Ascending aorta (tissue), 2 donors: Measurements from ENCODE around the gene BOC. TPM values are rescaled to one million over a fixed set of nuclear protein-coding genes. Genes with fewer than 3 reads are reported as not detected.

Experiments
- DNase-seq, 2 donors: peaks; one replicate each; pipeline ENCODE4 v3.0.0-alpha.2; 2019; ENCODE audit warnings: low spot score in 2 of 2
- H3K27ac ChIP-seq, 2 donors: fragments of 200-600 bp; sonication (generic); one replicate each; pipeline ENCODE4 v1.5.1; 2016 to 2017; ENCODE audit warnings: mild to moderate bottlenecking in 1 of 2
- H3K27me3 ChIP-seq: fragments of 200-600 bp; sonication (generic); one replicate; pipeline ENCODE4 v1.5.1; 2017
- H3K36me3 ChIP-seq, 2 donors: fragments of 200-600 bp; sonication (generic); one replicate each; pipeline ENCODE4 v1.5.1; 2016
- H3K4me1 ChIP-seq, 2 donors: fragments of 200-600 bp; sonication (generic); one replicate each; pipeline ENCODE4 v1.5.1; 2016 to 2017; ENCODE audit warnings: mild to moderate bottlenecking in 1 of 2
- H3K4me3 ChIP-seq, 2 donors: fragments of 200-600 bp; sonication (generic); one replicate each; pipeline ENCODE4 v1.5.1; 2016 to 2017; ENCODE audit warnings: mild to moderate bottlenecking in 1 of 2
- H3K9me3 ChIP-seq, 2 donors: fragments of 200-600 bp; sonication (generic); one replicate each; pipeline ENCODE4 v1.5.1; 2016
- intact Hi-C: fragments of 100-400 bp; cut with DNase I; formaldehyde crosslinking; loops from one replicate; pipeline ENCODE4 v1.15.1; 2023
- total RNA-seq: library from RNA; depleted of rRNA; stranded (reverse); fragments of >200 nt; gene quantifications from one replicate; pipeline ENCODE4 v1.1.0, GENCODE V29; 2016
- TF ChIP-seq, protein P1 (sequence below), 3 experiments: fragments of 200-600 bp in 2 of 3; fragments of 450-650 bp in 1 of 3; sonication (generic) in 2 of 3; IDR thresholded peaks; one replicate each; pipeline ENCODE4 v1.5.1; 2016 to 2019; ENCODE audit warnings: antibody characterized with exemption in 3 of 3, mild to moderate bottlenecking in 1 of 3, moderate library complexity in 1 of 3

BOC gene
- total RNA-seq, 1 donor from 2014 or later: 31.3 TPM

DNA sequence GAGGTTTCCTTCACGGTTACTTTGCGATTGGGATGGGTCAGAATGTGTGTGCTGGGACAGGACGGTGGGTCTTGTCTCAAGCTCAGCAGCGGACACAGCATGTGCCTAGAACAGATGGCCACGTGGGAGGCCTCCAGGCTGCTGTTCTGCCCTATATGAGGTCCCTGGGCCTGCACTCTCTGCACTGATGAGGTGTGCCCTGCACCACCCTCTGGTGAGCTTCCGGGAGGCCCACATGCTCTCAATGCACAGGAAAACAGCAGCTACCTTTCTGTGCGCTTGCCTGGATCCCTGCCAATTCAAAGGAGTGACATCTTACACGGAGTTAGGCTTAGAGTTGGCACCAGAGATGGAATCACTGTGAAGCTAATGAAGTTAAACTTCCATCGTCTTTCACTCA is 59.8 kb downstream of the BOC start:
- peaks cover 0 to 8% of the 10 kb centered on the region in 2 donors for H3K4me1 ChIP-seq
- TF ChIP-seq, protein P1, sequence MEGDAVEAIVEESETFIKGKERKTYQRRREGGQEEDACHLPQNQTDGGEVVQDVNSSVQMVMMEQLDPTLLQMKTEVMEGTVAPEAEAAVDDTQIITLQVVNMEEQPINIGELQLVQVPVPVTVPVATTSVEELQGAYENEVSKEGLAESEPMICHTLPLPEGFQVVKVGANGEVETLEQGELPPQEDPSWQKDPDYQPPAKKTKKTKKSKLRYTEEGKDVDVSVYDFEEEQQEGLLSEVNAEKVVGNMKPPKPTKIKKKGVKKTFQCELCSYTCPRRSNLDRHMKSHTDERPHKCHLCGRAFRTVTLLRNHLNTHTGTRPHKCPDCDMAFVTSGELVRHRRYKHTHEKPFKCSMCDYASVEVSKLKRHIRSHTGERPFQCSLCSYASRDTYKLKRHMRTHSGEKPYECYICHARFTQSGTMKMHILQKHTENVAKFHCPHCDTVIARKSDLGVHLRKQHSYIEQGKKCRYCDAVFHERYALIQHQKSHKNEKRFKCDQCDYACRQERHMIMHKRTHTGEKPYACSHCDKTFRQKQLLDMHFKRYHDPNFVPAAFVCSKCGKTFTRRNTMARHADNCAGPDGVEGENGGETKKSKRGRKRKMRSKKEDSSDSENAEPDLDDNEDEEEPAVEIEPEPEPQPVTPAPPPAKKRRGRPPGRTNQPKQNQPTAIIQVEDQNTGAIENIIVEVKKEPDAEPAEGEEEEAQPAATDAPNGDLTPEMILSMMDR (IDR thresholded peaks at IDR 0.05): no peak
- H3K36me3 ChIP-seq: peaks cover 20 to 21% of the 10 kb centered on the region in 2 donors
- no peaks in the 10 kb centered on the region for H3K27me3 ChIP-seq
- intact Hi-C loops: no loop called here
- no peak for DNase-seq
- no peaks in the 10 kb centered on the region for H3K9me3 ChIP-seq
- no peak overlapping the region for H3K27ac ChIP-seq
- H3K4me3 ChIP-seq: no peak overlapping the region

DNA sequence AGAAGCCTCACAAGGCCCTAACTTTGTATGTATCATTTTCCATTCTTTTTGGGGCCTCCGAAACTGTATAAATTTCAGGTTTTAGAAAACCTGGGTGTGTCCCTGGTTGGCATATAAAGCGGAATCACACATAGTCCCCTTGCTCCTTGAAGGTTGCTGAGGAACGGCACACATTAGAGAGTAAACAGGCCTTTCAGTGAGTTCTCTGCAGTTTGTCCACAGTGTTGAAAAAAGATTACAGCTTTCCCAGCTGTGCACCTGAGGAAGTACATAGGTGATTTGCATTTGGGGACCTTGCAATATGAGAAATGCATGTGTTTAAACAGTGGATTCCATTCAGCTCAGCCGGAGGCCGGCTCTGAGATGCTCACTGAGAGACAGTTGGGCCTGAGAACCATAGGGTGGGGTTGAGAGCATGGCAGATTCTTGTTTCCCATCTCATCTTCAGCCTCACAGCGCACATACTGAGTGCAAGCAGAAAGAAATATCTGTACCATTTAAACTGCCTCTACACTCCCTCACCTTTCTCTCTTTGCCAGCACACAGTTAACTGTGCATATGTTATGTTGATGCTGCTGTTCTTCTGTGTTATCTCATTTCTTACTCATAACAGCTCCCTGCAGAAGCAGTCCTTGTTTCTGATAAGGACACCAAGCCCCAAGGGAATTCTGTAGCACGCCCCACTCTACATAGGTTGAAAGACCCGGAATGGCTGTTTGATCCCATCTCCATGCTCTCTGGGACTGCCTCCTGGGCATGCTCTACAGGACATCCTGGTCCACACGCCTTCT is 60.4 kb downstream of the BOC start:
- no peak for DNase-seq
- H3K36me3 ChIP-seq: peaks cover 20 to 21% of the 10 kb centered on the region in 2 donors
- no peak overlapping the region for H3K4me3 ChIP-seq
- H3K9me3 ChIP-seq: no peaks in the 10 kb centered on the region
- no peak overlapping the region for H3K27ac ChIP-seq
- H3K27me3 ChIP-seq: no peaks in the 10 kb centered on the region
- intact Hi-C loops: no loop called here
- TF ChIP-seq, protein P1 (IDR thresholded peaks at IDR 0.05): no peak
- peaks cover 0 to 10% of the 10 kb centered on the region in 2 donors for H3K4me1 ChIP-seq

DNA sequence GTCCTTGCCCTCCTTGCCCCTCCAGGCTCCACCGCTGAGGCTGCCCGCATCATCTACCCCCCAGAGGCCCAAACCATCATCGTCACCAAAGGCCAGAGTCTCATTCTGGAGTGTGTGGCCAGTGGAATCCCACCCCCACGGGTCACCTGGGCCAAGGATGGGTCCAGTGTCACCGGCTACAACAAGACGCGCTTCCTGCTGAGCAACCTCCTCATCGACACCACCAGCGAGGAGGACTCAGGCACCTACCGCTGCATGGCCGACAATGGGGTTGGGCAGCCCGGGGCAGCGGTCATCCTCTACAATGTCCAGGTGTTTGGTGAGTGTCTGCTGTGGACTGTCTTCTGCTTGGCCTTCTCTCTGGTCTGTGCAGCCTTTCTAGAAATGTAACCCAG is 61.0 kb downstream of the BOC start:
- H3K36me3 ChIP-seq: peaks cover 20 to 21% of the 10 kb centered on the region in 2 donors
- TF ChIP-seq, protein P1 (IDR thresholded peaks at IDR 0.05): no peak

DNA sequence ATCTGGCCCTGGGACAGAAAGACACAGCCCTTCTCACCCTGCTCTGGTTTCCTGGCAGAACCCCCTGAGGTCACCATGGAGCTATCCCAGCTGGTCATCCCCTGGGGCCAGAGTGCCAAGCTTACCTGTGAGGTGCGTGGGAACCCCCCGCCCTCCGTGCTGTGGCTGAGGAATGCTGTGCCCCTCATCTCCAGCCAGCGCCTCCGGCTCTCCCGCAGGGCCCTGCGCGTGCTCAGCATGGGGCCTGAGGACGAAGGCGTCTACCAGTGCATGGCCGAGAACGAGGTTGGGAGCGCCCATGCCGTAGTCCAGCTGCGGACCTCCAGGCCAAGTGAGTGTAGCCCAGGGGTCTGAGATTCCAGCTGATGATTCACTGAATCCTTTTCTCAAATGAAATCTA is 61.7 kb downstream of the BOC start:
- H3K27me3 ChIP-seq: no peaks in the 10 kb centered on the region
- no peaks in the 10 kb centered on the region for H3K9me3 ChIP-seq
- peaks cover 0 to 14% of the 10 kb centered on the region in 2 donors for H3K4me1 ChIP-seq
- no peak for DNase-seq
- H3K27ac ChIP-seq: no peak overlapping the region
- H3K36me3 ChIP-seq: peaks cover 20 to 21% of the 10 kb centered on the region in 2 donors
- TF ChIP-seq, protein P1 (IDR thresholded peaks at IDR 0.05): no peak
- intact Hi-C loops: no loop called here
- no peak overlapping the region for H3K4me3 ChIP-seq

More for the DNA sequence above, 61.0 kb downstream of the BOC start:
- no peaks in the 10 kb centered on the region for H3K9me3 ChIP-seq
- peaks cover 0 to 14% of the 10 kb centered on the region in 2 donors for H3K4me1 ChIP-seq
- H3K27me3 ChIP-seq: no peaks in the 10 kb centered on the region
- no peak overlapping the region for H3K27ac ChIP-seq
- DNase-seq: no peak
- intact Hi-C loops: no loop called here
- no peak overlapping the region for H3K4me3 ChIP-seq

DNA sequence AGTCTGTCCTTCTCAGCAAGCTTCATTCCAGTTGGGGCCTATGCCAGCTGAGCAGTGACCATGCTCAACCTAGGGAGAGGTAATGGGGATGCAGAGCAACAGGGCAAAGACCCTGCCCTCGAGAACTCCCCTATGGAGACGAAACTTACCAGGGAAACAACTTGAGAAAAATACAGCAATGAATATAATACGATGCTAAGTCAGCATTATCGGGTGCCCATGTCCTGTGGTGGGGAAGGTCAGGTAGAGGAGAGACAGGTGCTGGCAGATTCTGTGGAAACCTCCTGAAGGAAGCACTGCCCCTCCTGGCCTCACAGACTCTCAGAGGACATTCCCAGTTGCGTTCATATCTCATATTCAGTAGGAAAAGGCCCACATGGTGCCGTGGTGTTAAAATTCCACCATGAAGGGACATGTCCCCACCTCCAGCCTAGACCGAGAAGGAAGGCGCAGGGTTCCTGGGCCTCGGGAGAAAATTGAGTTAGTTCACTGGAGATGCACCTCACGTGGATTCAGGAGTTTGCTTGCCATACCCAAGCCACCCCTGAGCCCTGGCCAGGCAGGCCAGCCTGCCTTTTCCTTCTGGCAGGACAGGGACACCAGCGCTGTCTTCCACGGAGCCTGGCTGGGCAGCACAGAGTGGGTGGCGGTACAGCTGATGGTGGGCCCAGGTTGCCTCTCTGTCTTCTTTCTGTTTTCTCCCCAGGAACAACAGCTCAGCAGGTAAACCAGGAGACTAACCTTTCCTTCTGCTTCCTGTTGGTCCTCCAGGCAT is 62.4 kb downstream of the BOC start:
- H3K27me3 ChIP-seq: no peaks in the 10 kb centered on the region
- peaks cover 16 to 17% of the 10 kb centered on the region in 2 donors for H3K36me3 ChIP-seq
- peak overlapping the region in 1 of 2 donors; percentile 7 for H3K27ac ChIP-seq
- intact Hi-C loops: no loop called here
- TF ChIP-seq, protein P1 (IDR thresholded peaks at IDR 0.05): no peak
- H3K4me1 ChIP-seq: peaks cover 0 to 14% of the 10 kb centered on the region in 2 donors
- H3K4me3 ChIP-seq: no peak overlapping the region
- no peak for DNase-seq
- H3K9me3 ChIP-seq: no peaks in the 10 kb centered on the region
